DND-41 (cell line): ENCODE measurements around the gene MAP3K5.

ENCODE experiments used
- ATAC-seq: fragments of 200-7000 bp; cut with Tn5 transposase; 3 replicates; pipeline ENCODE4 v1.9.1; 2021; ENCODE audit warnings: low read depth; ENCODE audit not compliant: insufficient read depth
- DNase-seq: peaks from one replicate; pipeline ENCODE4 v3.0.0-alpha.2; 2020
- H2AFZ ChIP-seq: 2 replicates; pipeline ENCODE4 v1.6.0; 2012; ENCODE audit warnings: low read depth, low read length
- H3K27ac ChIP-seq: 2 replicates; pipeline ENCODE4 v1.5.1; 2012; ENCODE audit warnings: low read length, inconsistent platforms
- H3K27me3 ChIP-seq: fragments of 200-600 bp; sonication (generic); 2 replicates; pipeline ENCODE4 v1.6.0; 2012; ENCODE audit warnings: low read length, mild to moderate bottlenecking, inconsistent platforms; ENCODE audit not compliant: insufficient read depth, poor library complexity
- H3K36me3 ChIP-seq: 2 replicates; pipeline ENCODE4 v1.5.1; 2012; ENCODE audit warnings: low read length, inconsistent platforms; ENCODE audit not compliant: insufficient read depth
- H3K4me1 ChIP-seq: 2 replicates; pipeline ENCODE4 v1.5.1; 2012; ENCODE audit warnings: mild to moderate bottlenecking, low read length; ENCODE audit not compliant: insufficient read depth
- H3K4me2 ChIP-seq: 2 replicates; pipeline ENCODE4 v1.6.0; 2012; ENCODE audit warnings: mild to moderate bottlenecking, moderate library complexity, low read length, inconsistent platforms; ENCODE audit not compliant: insufficient read depth
- H3K4me3 ChIP-seq, 2 experiments: fragments of 200-600 bp in 1 of 2; shearing (Covaris generic) in 1 of 2; 2 replicates each; pipeline ENCODE4 v1.5.1; 2012 to 2016; ENCODE audit warnings: inconsistent platforms in 2 of 2, low read length in 2 of 2, mild to moderate bottlenecking in 2 of 2, low read depth in 1 of 2, moderate library complexity in 1 of 2
- H3K79me2 ChIP-seq: 2 replicates; pipeline ENCODE4 v1.6.0; 2012; ENCODE audit warnings: low read length, inconsistent platforms; ENCODE audit not compliant: insufficient read depth
- H3K9ac ChIP-seq: 2 replicates; pipeline ENCODE4 v1.6.0; 2012; ENCODE audit warnings: low read depth, mild to moderate bottlenecking, inconsistent platforms, low read length, moderate library complexity
- H3K9me3 ChIP-seq: 2 replicates; pipeline ENCODE4 v1.5.1; 2012; ENCODE audit warnings: low read length, moderate library complexity, mild to moderate bottlenecking, inconsistent platforms; ENCODE audit not compliant: insufficient read depth, severe bottlenecking
- H4K20me1 ChIP-seq: 2 replicates; pipeline ENCODE4 v1.6.0; 2012; ENCODE audit warnings: low read length; ENCODE audit not compliant: insufficient read depth
- EZH2 ChIP-seq: IDR thresholded peaks from 3 replicates; pipeline ENCODE4 v1.6.1; 2012; ENCODE audit warnings: borderline replicate concordance, low read depth, mild to moderate bottlenecking, moderate library complexity, low read length, inconsistent platforms; ENCODE audit not compliant: severe bottlenecking
- TF ChIP-seq, protein P1 (sequence below): IDR thresholded peaks from 2 replicates; pipeline ENCODE4 v1.5.1; 2012; ENCODE audit warnings: borderline replicate concordance, low read length, moderate library complexity, mild to moderate bottlenecking; ENCODE audit not compliant: poor library complexity, severe bottlenecking; ENCODE audit errors: extremely low read depth

MAP3K5 gene

DNA sequence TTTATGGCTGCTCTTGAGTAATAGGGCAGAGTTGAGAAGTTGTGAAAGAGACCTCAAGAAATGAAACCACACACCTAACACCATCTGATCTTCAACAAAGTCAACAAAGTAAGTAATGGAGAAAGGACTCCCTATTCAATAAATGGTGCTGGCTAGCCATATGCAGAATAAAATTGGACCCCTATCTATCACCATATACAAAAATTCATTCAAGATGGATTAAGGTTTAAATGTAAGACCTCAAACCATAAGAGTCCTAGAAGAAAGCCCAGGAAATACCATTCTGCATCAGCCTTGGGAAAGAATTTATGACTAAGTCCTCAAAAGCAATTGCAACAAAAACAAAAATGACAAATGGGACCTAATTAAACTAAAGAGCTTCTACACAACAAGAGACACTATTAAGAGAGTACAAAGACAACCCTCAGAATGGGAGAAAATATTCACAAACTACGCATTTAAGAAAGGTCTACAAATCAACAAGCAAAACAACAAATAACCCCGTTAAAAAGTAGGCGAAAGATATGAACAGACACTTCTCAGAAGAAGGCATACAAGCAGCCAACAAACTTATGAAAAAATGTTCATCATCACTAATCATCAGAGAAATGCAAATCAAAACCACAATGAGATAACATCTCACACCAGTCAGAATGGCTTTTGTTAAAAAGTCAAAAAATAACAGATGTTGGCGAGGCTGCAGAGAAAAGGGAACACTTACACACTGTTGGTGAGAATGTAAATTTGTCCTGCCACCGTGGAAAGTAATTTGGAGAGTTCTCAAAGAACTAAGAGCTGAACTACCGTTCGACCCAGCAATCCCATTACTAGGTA is 4.0 kb downstream of the MAP3K5 start:
- H3K9me3 ChIP-seq: no peaks in the 10 kb centered on the region
- H3K79me2 ChIP-seq: no peaks in the 10 kb centered on the region
- ATAC-seq (no peak), DNase-seq (no peak)
- no peak overlapping the region for H3K27ac ChIP-seq
- no peak overlapping the region for H2AFZ ChIP-seq
- H3K36me3 ChIP-seq: no peaks in the 10 kb centered on the region
- H3K4me2 ChIP-seq: no peak overlapping the region
- H3K4me3 ChIP-seq: no peak overlapping the region
- H3K9ac ChIP-seq: no peak overlapping the region
- H3K4me1 ChIP-seq: peaks cover 15% of the 10 kb centered on the region
- TF ChIP-seq, protein P1, sequence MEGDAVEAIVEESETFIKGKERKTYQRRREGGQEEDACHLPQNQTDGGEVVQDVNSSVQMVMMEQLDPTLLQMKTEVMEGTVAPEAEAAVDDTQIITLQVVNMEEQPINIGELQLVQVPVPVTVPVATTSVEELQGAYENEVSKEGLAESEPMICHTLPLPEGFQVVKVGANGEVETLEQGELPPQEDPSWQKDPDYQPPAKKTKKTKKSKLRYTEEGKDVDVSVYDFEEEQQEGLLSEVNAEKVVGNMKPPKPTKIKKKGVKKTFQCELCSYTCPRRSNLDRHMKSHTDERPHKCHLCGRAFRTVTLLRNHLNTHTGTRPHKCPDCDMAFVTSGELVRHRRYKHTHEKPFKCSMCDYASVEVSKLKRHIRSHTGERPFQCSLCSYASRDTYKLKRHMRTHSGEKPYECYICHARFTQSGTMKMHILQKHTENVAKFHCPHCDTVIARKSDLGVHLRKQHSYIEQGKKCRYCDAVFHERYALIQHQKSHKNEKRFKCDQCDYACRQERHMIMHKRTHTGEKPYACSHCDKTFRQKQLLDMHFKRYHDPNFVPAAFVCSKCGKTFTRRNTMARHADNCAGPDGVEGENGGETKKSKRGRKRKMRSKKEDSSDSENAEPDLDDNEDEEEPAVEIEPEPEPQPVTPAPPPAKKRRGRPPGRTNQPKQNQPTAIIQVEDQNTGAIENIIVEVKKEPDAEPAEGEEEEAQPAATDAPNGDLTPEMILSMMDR: no peak
- TF ChIP-seq EZH2: no peak
- peaks cover 9% of the 10 kb centered on the region for H3K27me3 ChIP-seq
- H4K20me1 ChIP-seq: no peaks in the 10 kb centered on the region

DNA sequence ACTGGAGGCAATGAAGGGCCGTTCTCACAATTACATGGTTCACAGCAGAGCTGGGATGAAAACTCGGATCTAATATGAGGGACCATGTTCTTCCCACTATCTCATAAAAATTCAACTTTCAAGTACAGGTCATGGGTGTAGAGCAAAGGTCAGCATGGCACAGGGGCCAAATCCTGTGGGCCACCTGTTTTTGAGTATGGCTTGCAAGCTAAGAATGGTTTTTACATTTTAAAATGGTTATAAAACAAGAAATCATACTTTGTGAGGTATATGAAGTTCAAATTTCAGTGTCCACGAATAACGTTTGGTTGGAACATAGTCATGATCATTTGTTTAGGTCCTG is 4.6 kb downstream of the MAP3K5 start:
- Histone ChIP-seq H3K27ac (no peak overlapping the region), H3K27me3 (peaks cover 6% of the 10 kb centered on the region), H2AFZ (no peak overlapping the region), H3K4me2 (no peak overlapping the region), H3K4me3 (no peak overlapping the region), H3K79me2 (no peaks in the 10 kb centered on the region), H3K4me1 (peaks cover 9% of the 10 kb centered on the region), H3K9ac (no peak overlapping the region), H4K20me1 (no peaks in the 10 kb centered on the region), H3K9me3 (no peaks in the 10 kb centered on the region), H3K36me3 (no peaks in the 10 kb centered on the region)
- DNase-seq: no peak
- TF ChIP-seq, protein P1: no peak
- no peak for TF ChIP-seq EZH2
- ATAC-seq: no peak

DNA sequence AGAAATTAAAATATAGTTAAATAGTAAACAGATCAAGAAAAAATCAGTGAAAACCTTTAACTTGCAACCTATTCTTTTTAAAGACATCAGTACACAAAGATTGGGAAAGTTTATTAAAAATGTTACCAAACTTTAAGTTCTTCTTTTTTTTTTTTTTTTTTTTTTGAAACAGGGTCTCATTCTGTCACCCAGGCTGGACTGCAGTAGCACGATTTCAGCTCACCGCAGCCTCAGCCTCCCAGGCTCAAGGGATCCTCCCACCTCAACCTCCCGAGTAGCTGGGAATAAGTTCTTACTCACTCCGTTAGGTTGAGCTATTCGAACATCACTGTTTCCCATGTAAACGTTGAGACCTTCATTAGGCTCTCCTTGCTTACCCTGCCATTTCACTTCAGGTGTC is 5.6 kb downstream of the MAP3K5 start:
- Histone ChIP-seq H4K20me1 (no peaks in the 10 kb centered on the region), H3K9ac (no peak overlapping the region)

More for the DNA sequence above, 5.6 kb downstream of the MAP3K5 start:
- Histone ChIP-seq H3K9me3 (no peaks in the 10 kb centered on the region), H2AFZ (no peak overlapping the region), H3K36me3 (no peaks in the 10 kb centered on the region), H3K27me3 (peaks cover 3% of the 10 kb centered on the region), H3K27ac (no peak overlapping the region), H3K4me2 (no peak overlapping the region), H3K4me3 (no peak overlapping the region), H3K4me1 (peaks cover 8% of the 10 kb centered on the region), H3K79me2 (no peaks in the 10 kb centered on the region)
- TF ChIP-seq EZH2: no peak
- TF ChIP-seq, protein P1: no peak
- ATAC-seq: no peak
- DNase-seq: no peak
